Measurements from ENCODE around the gene ALDH1B1. TPM values are rescaled to one million over a fixed set of nuclear protein-coding genes. Genes with fewer than 3 reads are reported as not detected.

Gene ALDH1B1
- polyA plus RNA-seq, 1 experiment: 47.0 TPM

- Histone ChIP-seq H3K9me3 (ENCODE audit: control insufficient read depth, insufficient read depth, low read length) (no peaks in the 10 kb centered on the region), H3K4me3 (ENCODE audit: low read depth, low read length) (no peak overlapping the region), H3K27me3 (ENCODE audit: control insufficient read depth, insufficient read depth, low read length) (peaks cover 41% of the 10 kb centered on the region), H3K27ac (ENCODE audit: low read depth, low read length) (no peak overlapping the region)
- ChIA-PET CTCF (no interaction called here), POLR2A (no interaction called here)
- no peak for DNase-seq (ENCODE audit: low read depth, low spot score)
- no peak for TF ChIP-seq CTCF (IDR thresholded peaks at IDR 0.05; ENCODE audit: low read depth, low read length)
Observed at GRCh38 chr9:38345851-38346755, 46.4 kb upstream of the ALDH1B1 start.

- no peak for TF ChIP-seq CTCF (IDR thresholded peaks at IDR 0.05; ENCODE audit: low read depth, low read length)
- H3K4me3 ChIP-seq (ENCODE audit: low read depth, low read length): no peak overlapping the region
- no peaks in the 10 kb centered on the region for H3K9me3 ChIP-seq (ENCODE audit: control insufficient read depth, insufficient read depth, low read length)
- peaks cover 37% of the 10 kb centered on the region for H3K27me3 ChIP-seq (ENCODE audit: control insufficient read depth, insufficient read depth, low read length)
- POLR2A ChIA-PET: no interaction called here
- CTCF ChIA-PET: no interaction called here
- no peak overlapping the region for H3K27ac ChIP-seq (ENCODE audit: low read depth, low read length)
- no peak for DNase-seq (ENCODE audit: low read depth, low spot score)
Observed at GRCh38 chr9:38346811-38347210, 45.7 kb upstream of the ALDH1B1 start.

DNA sequence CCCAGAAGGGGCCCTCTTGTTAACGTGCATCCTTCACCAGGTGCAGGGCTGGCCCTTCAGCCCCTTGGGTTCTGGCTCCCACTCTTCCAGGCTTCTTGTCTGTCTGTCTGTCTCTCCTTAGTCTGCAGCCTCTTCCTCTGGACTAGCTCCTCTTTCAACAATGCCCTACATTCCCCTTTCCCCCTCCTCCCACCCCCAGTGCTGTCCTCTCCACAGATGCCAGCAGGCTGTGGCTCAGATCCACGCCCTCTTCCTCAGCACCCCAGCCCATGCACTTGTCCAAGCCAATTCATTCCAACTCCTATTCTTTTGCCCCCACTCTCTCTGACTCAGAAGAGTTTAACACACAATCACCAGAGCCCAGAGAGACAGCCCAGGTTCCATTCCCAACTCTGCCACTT is 45.2 kb upstream of the ALDH1B1 start:
- H3K27me3 ChIP-seq (ENCODE audit: control insufficient read depth, insufficient read depth, low read length): peaks cover 32% of the 10 kb centered on the region
- H3K4me3 ChIP-seq (ENCODE audit: low read depth, low read length): no peak overlapping the region
- CTCF ChIA-PET: no interaction called here
- no peak overlapping the region for H3K27ac ChIP-seq (ENCODE audit: low read depth, low read length)
- H3K9me3 ChIP-seq (ENCODE audit: control insufficient read depth, insufficient read depth, low read length): no peaks in the 10 kb centered on the region
- POLR2A ChIA-PET: no interaction called here
- DNase-seq (ENCODE audit: low read depth, low spot score): no peak
- TF ChIP-seq CTCF (IDR thresholded peaks at IDR 0.05; ENCODE audit: low read depth, low read length): no peak

DNA sequence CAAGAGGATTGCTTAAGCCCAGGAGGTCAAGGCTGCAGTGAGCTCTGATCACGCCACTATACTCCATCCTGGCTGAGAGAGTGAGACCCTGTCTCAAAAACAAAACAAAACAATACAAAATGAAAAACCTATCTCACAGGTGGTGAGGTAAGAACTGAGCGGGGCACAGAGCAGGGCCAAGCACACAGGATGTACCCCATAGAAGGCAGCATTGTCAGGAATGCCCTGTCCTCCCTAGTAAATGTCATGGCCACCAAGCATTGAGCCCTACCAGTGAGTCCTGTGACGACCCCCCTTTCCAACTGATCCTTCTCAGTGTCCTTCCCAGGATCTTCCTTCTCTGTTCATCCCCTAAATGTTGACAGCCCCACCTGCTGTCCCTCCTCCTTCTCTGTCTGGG is 44.6 kb upstream of the ALDH1B1 start:
- CTCF ChIA-PET: no interaction called here
- Histone ChIP-seq H3K9me3 (ENCODE audit: control insufficient read depth, insufficient read depth, low read length) (no peaks in the 10 kb centered on the region), H3K4me3 (ENCODE audit: low read depth, low read length) (no peak overlapping the region), H3K27ac (ENCODE audit: low read depth, low read length) (no peak overlapping the region), H3K27me3 (ENCODE audit: control insufficient read depth, insufficient read depth, low read length) (peaks cover 34% of the 10 kb centered on the region)
- TF ChIP-seq CTCF (IDR thresholded peaks at IDR 0.05; ENCODE audit: low read depth, low read length): no peak
- no peak for DNase-seq (ENCODE audit: low read depth, low spot score)
- POLR2A ChIA-PET: no interaction called here

GRCh38 chr9:38350529-38350928 is 42.0 kb upstream of the ALDH1B1 start:
- no peak for TF ChIP-seq CTCF (IDR thresholded peaks at IDR 0.05; ENCODE audit: low read depth, low read length)
- no peak overlapping the region for H3K27ac ChIP-seq (ENCODE audit: low read depth, low read length)
- ChIA-PET CTCF (interaction anchor here (0.6 kb wide), 1 partner anchor 52 kb away, joined by 3 read pairs; no protein-coding TSS in a partner anchor), POLR2A (no interaction called here)
- peaks cover 32% of the 10 kb centered on the region for H3K27me3 ChIP-seq (ENCODE audit: control insufficient read depth, insufficient read depth, low read length)
- H3K4me3 ChIP-seq (ENCODE audit: low read depth, low read length): no peak overlapping the region
- DNase-seq (ENCODE audit: low read depth, low spot score): no peak
- no peaks in the 10 kb centered on the region for H3K9me3 ChIP-seq (ENCODE audit: control insufficient read depth, insufficient read depth, low read length)

Data from AG04450 (cell line).